Peyer's patch (tissue), 4 donors: ENCODE measurements around the gene RNF125. TPM values are rescaled to one million over a fixed set of nuclear protein-coding genes. Genes with fewer than 3 reads are reported as not detected.

ENCODE experiments used
- DNase-seq, 3 donors: peaks; one replicate each; pipeline ENCODE4 v3.0.0-alpha.2; 2017 to 2019
- H3K27ac ChIP-seq, 4 donors: fragments of 200-600 bp; sonication (generic); one replicate each; pipeline ENCODE4 v1.5.1; 2016 to 2019
- H3K27me3 ChIP-seq, 2 donors: fragments of 200-600 bp; sonication (generic); one replicate each; pipeline ENCODE4 v1.5.1; 2019
- H3K36me3 ChIP-seq, 3 donors: fragments of 200-600 bp; sonication (generic); one replicate each; pipeline ENCODE4 v1.5.1; 2016 to 2019
- H3K4me1 ChIP-seq, 4 donors: fragments of 200-600 bp; sonication (generic); one replicate each; pipeline ENCODE4 v1.5.1; 2016 to 2019
- H3K4me3 ChIP-seq, 4 donors: fragments of 200-600 bp; sonication (generic); 1 replicate in 3 of 4; 2 replicates in 1 of 4; pipeline ENCODE4 v1.5.1; 2016 to 2019; ENCODE audit warnings: mild to moderate bottlenecking in 1 of 4
- H3K9me3 ChIP-seq, 4 donors: fragments of 200-600 bp; sonication (generic); one replicate each; pipeline ENCODE4 v1.5.1; 2016 to 2019; ENCODE audit warnings: mild to moderate bottlenecking in 1 of 4
- CTCF ChIP-seq, 6 experiments: fragments of 450-650 bp in 4 of 6; fragments of 200-600 bp in 2 of 6; sonication (generic) in 1 of 6; IDR thresholded peaks; one replicate each; pipeline ENCODE4 v1.5.1; 2017 to 2019; ENCODE audit warnings: antibody characterized with exemption in 6 of 6, mild to moderate bottlenecking in 3 of 6, moderate library complexity in 1 of 6
- POLR2A ChIP-seq, 2 donors: fragments of 450-650 bp; IDR thresholded peaks; one replicate each; pipeline ENCODE4 v1.5.1; 2017; ENCODE audit warnings: antibody characterized with exemption in 2 of 2, mild to moderate bottlenecking in 2 of 2, moderate library complexity in 2 of 2
- total RNA-seq, 4 donors: library from RNA; depleted of rRNA; stranded (reverse); fragments of >200 nt; gene quantifications; one replicate each; pipeline ENCODE4 v1.1.0, GENCODE V29; 2016

Gene RNF125
- total RNA-seq, 4 donors from 2014 or later, result 1.7 to 19.6 (median 16.1) TPM

DNA sequence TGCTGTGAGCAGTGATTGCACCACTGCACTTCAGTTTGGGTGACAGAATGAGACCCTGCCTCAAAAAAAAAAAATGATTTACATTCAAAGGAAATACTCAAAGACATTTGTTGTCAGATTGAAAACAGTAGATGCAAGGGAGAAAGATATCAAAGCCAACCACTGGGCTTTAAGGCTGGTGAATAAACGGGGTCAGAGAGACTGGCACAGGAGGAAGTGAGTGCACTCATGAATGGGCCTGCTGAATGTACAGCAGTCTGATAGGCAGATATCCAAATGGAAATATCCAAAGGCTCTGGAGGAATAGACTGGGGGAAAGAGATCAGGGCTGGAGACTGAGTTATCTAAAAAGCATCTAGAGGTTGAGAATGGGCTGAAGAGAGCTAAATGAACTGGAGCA, 10.9 kb downstream of the RNF125 start:
- no peaks in the 10 kb centered on the region for H3K4me1 ChIP-seq
- H3K9me3 ChIP-seq, result no peaks in the 10 kb centered on the region
- no peak overlapping the region for H3K4me3 ChIP-seq
- TF ChIP-seq POLR2A (IDR thresholded peaks at IDR 0.05) (no peak), CTCF (IDR thresholded peaks at IDR 0.05) (no peak)
- H3K27ac ChIP-seq, result no peak overlapping the region
- DNase-seq, result no peak
- no peaks in the 10 kb centered on the region for H3K27me3 ChIP-seq
- no peaks in the 10 kb centered on the region for H3K36me3 ChIP-seq

GRCh38 chr18:32032609-32033008, 14.0 kb downstream of the RNF125 start:
- no peaks in the 10 kb centered on the region for H3K9me3 ChIP-seq
- no peak for DNase-seq
- H3K36me3 ChIP-seq, result peaks cover 0 to 9% (median 0%) of the 10 kb centered on the region in 3 donors
- TF ChIP-seq POLR2A (IDR thresholded peaks at IDR 0.05) (no peak), CTCF (IDR thresholded peaks at IDR 0.05) (no peak)
- H3K4me1 ChIP-seq, result no peaks in the 10 kb centered on the region
- no peak overlapping the region for H3K4me3 ChIP-seq
- no peak overlapping the region for H3K27ac ChIP-seq
- H3K27me3 ChIP-seq, result no peaks in the 10 kb centered on the region

DNA sequence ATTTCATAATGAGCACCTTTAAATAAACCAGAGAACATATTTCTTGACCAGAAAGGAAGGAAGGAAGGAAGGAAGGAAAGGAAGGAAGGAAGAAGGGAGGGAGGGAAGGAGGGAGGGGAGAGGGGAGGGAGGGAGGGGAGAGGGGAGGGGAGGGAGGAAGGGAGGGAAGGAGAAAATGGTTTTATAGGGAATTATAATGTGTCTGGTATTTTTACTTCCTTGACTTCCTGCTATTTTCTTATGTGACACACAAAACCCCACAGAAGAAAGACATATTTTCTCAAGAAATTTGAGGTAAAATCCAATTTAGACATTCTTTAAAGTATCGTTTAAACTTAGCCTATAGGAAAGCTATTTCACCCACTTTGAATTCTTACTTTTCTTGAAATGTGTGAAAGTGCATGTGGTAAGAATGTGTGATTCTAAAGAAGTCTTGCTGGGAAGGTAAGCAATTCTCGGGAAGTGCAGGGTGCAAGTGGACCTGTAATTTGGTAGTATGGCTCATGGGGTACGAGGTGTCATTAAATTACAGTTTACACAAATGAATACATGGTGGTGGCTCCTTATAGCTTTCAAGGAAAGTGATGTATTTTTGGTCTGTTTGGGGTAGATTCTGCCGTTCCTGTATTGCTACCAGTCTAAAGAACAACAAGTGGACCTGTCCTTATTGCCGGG, 18.0 kb downstream of the RNF125 start:
- TF ChIP-seq POLR2A (IDR thresholded peaks at IDR 0.05) (no peak), CTCF (IDR thresholded peaks at IDR 0.05) (no peak)
- H3K27ac ChIP-seq, result no peak overlapping the region

GRCh38 chr18:32037616-32038015, 19.0 kb downstream of the RNF125 start:
- no peak for TF ChIP-seq CTCF (IDR thresholded peaks at IDR 0.05)
- no peak for TF ChIP-seq POLR2A (IDR thresholded peaks at IDR 0.05)
- peaks cover 0 to 18% (median 0%) of the 10 kb centered on the region in 3 donors for H3K36me3 ChIP-seq
- no peaks in the 10 kb centered on the region for H3K9me3 ChIP-seq
- no peak overlapping the region for H3K27ac ChIP-seq
- no peak for DNase-seq
- no peak overlapping the region for H3K4me3 ChIP-seq
- no peaks in the 10 kb centered on the region for H3K27me3 ChIP-seq
- peaks cover 0 to 10% (median 0%) of the 10 kb centered on the region in 4 donors for H3K4me1 ChIP-seq

More for the DNA sequence above, 18.0 kb downstream of the RNF125 start:
- no peak for DNase-seq
- Histone ChIP-seq H3K4me1 (peaks cover 0 to 8% (median 0%) of the 10 kb centered on the region in 4 donors), H3K4me3 (no peak overlapping the region), H3K27me3 (no peaks in the 10 kb centered on the region), H3K9me3 (no peaks in the 10 kb centered on the region), H3K36me3 (peaks cover 0 to 16% (median 0%) of the 10 kb centered on the region in 3 donors)

DNA sequence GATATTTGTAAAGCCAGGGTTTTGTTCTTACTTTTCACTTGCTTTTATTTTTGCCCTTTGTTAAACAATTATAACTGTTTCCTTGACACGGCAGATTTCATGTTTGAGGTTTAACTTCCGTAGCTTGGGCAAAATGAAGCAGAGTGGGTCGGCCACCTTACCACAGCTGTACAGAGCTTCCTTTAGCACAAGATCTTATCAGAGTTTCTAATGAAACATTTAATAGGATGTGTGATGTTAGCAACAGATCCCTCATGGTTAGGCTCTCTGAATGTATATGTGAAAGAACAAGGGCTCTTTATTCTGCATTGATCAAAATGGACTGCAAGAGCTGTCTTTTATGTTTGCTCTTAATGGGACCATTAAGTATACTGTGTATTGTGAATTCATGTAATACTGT, 22.3 kb downstream of the RNF125 start:
- peak overlapping the region; percentile 8 to 58 (median 54) for H3K27ac ChIP-seq
- peak in 2 of 3 donors; percentile 48 to 74 for DNase-seq
- no peaks in the 10 kb centered on the region for H3K27me3 ChIP-seq
- no peak for TF ChIP-seq CTCF (IDR thresholded peaks at IDR 0.05)
- no peaks in the 10 kb centered on the region for H3K9me3 ChIP-seq
- H3K4me1 ChIP-seq, result peaks cover 0 to 15% (median 0%) of the 10 kb centered on the region in 4 donors
- H3K36me3 ChIP-seq, result peaks cover 0 to 43% (median 0%) of the 10 kb centered on the region in 3 donors
- H3K4me3 ChIP-seq, result no peak overlapping the region
